HL-60 (cell line): Measurements from ENCODE around the gene FLRT2.

Source experiments
- CTCF ChIP-seq: IDR thresholded peaks from one replicate; pipeline ENCODE4 v1.5.1; 2011; ENCODE audit warnings: low read length, control low read depth, inconsistent platforms; ENCODE audit not compliant: insufficient read depth
- GABPA ChIP-seq: IDR thresholded peaks from 2 replicates; pipeline ENCODE4 v1.6.1; 2012; ENCODE audit warnings: low read depth
- POLR2AphosphoS5 ChIP-seq: IDR thresholded peaks from 2 replicates; pipeline ENCODE4 v1.6.1; 2012; ENCODE audit warnings: low read depth
- SPI1 ChIP-seq: IDR thresholded peaks from 2 replicates; pipeline ENCODE4 v1.6.1; 2012; ENCODE audit warnings: low read depth, mild to moderate bottlenecking, borderline replicate concordance
- TF ChIP-seq, protein P1 (sequence below): IDR thresholded peaks from 2 replicates; pipeline ENCODE4 v1.6.1; 2012; ENCODE audit warnings: low read depth; ENCODE audit not compliant: insufficient replicate concordance

GRCh38 chr14:85663667-85664066 is 133.7 kb downstream of the FLRT2 start:
- TF ChIP-seq CTCF (no peak), GABPA (no peak), POLR2AphosphoS5 (no peak), SPI1 (no peak)
- TF ChIP-seq, protein P1, sequence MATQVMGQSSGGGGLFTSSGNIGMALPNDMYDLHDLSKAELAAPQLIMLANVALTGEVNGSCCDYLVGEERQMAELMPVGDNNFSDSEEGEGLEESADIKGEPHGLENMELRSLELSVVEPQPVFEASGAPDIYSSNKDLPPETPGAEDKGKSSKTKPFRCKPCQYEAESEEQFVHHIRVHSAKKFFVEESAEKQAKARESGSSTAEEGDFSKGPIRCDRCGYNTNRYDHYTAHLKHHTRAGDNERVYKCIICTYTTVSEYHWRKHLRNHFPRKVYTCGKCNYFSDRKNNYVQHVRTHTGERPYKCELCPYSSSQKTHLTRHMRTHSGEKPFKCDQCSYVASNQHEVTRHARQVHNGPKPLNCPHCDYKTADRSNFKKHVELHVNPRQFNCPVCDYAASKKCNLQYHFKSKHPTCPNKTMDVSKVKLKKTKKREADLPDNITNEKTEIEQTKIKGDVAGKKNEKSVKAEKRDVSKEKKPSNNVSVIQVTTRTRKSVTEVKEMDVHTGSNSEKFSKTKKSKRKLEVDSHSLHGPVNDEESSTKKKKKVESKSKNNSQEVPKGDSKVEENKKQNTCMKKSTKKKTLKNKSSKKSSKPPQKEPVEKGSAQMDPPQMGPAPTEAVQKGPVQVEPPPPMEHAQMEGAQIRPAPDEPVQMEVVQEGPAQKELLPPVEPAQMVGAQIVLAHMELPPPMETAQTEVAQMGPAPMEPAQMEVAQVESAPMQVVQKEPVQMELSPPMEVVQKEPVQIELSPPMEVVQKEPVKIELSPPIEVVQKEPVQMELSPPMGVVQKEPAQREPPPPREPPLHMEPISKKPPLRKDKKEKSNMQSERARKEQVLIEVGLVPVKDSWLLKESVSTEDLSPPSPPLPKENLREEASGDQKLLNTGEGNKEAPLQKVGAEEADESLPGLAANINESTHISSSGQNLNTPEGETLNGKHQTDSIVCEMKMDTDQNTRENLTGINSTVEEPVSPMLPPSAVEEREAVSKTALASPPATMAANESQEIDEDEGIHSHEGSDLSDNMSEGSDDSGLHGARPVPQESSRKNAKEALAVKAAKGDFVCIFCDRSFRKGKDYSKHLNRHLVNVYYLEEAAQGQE: no peak
